Endodermal cell (in vitro differentiated cells): ENCODE measurements around the gene UNG. TPM values are rescaled to one million over a fixed set of nuclear protein-coding genes. Genes with fewer than 3 reads are reported as not detected.

ENCODE experiments used
- DNase-seq: peaks from one replicate; pipeline ENCODE4 v3.0.0-alpha.2; 2017
- H3K27ac ChIP-seq: 2 replicates; pipeline ENCODE4 v1.5.1; 2013; ENCODE audit warnings: mild to moderate bottlenecking, low read depth, low read length, moderate library complexity
- H3K27me3 ChIP-seq: 2 replicates; pipeline ENCODE4 v1.6.1; 2013; ENCODE audit warnings: mild to moderate bottlenecking, low read length, moderate library complexity; ENCODE audit not compliant: insufficient read depth, control insufficient read depth, poor library complexity, severe bottlenecking
- H3K36me3 ChIP-seq: 2 replicates; pipeline ENCODE4 v1.7.0; 2013; ENCODE audit warnings: mild to moderate bottlenecking, low read length, moderate library complexity; ENCODE audit not compliant: control insufficient read depth, insufficient read depth
- H3K4me1 ChIP-seq: one replicate; pipeline ENCODE4 v1.7.0; 2013; ENCODE audit warnings: low read length; ENCODE audit not compliant: control insufficient read depth, insufficient read depth
- H3K4me3 ChIP-seq: 2 replicates; pipeline ENCODE4 v1.5.1; 2013; ENCODE audit warnings: mild to moderate bottlenecking, low read length, moderate library complexity
- H3K9ac ChIP-seq: 2 replicates; pipeline ENCODE4 v1.6.1; 2013; ENCODE audit warnings: mild to moderate bottlenecking, low read length, moderate library complexity; ENCODE audit not compliant: poor library complexity, severe bottlenecking; ENCODE audit errors: extremely low read depth
- H3K9me3 ChIP-seq: 2 replicates; pipeline ENCODE4 v1.6.1; 2013; ENCODE audit warnings: mild to moderate bottlenecking, low read length, moderate library complexity; ENCODE audit not compliant: control insufficient read depth
- H3K27ac Mint-ChIP-seq: 2 replicates; pipeline ENCODE4 v1.8.0; 2020; ENCODE audit warnings: mixed read lengths
- H3K27me3 Mint-ChIP-seq: 2 replicates; pipeline ENCODE4 v1.8.0; 2021; ENCODE audit warnings: mild to moderate bottlenecking, mixed read lengths; ENCODE audit not compliant: insufficient read depth
- H3K36me3 Mint-ChIP-seq: 2 replicates; pipeline ENCODE4 v1.8.0; 2020; ENCODE audit warnings: low read depth, mixed read lengths
- H3K4me1 Mint-ChIP-seq: 2 replicates; pipeline ENCODE4 v1.8.0; 2020; ENCODE audit warnings: mixed read lengths
- H3K4me3 Mint-ChIP-seq: 2 replicates; pipeline ENCODE4 v1.8.0; 2020; ENCODE audit warnings: mild to moderate bottlenecking, moderate library complexity, mixed read lengths
- H3K9me3 Mint-ChIP-seq: 2 replicates; pipeline ENCODE4 v1.8.0; 2020; ENCODE audit warnings: mild to moderate bottlenecking, mixed read lengths
- WGBS, 2 experiments: methylation state at CpG; one replicate each; pipeline versions ENCODE4 v1.1.5 to v1.1.7; 2013; ENCODE audit warnings: missing lambda C conversion rate in 2 of 2, mixed read lengths in 1 of 2; ENCODE audit not compliant: insufficient coverage in 1 of 2, insufficient read length in 1 of 2; 5-methylcytosine and 5-hydroxymethylcytosine counted together
- total RNA-seq, 2 donors: library from RNA; stranded (reverse); fragmentation: NEBNext Ultra II Directional in 1 of 2; extraction: Animal tissue kit (Norgen Biotek cat#: 25700) in 1 of 2; gene quantifications; 2 replicates in 1 of 2; 3 replicates in 1 of 2; pipeline ENCODE4 v1.2.1, GENCODE V29; 2021
- TF ChIP-seq, protein P1 (sequence below): fragments of 200-600 bp; sonication (generic); conservative IDR thresholded peaks from 2 replicates; pipeline ENCODE4 v1.5.0; 2021; ENCODE audit warnings: antibody characterized with exemption, mild to moderate bottlenecking

Gene UNG
- total RNA-seq, 2 donors from 2014 or later, result 104 to 114 TPM

DNA sequence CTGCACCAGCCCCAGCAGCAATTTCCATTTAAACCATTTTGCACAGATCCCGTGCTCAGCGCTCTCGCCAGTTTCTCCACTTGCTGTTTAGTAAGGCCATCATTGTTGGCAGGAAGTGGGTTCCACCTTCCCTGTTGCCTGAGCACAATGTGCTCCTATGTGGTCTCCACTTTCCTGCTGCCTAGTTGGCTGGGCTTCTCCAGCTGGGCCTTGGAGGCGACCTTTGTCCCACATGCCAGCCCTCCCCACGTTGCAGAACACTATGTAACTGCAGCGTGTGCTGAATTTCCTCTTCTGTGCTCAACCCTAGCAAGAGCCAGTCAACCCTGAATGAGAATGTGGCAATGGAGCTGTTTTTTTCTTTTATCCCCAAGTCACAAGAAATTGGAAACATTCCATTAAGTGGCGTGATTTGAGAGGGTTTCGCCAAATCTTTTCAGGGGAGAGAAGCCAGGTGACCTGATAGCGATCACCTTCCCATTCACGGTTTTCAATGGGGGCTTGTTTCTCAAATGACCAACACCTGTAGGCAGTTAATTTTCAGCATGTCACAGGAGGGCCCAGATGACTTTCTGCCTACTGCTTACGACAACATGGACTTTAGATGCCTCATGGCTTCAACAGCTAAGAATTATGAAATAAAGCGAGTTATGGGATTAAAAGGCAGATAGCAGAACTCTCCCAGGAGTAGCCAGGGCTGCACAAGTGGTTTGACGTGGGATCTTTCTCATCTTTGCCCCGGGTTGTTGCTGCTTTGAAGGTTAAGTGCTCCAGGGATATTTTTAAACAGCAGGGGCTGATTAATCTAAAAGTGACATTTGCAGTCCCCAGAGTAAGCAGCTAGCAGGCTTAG is 18.6 kb downstream of the UNG start, which contains the start of gene ACACB:
TSS of gene ACACB (plus strand) at position 830 of the 853 bp plus-strand sequence. CDS start 22,819 bp downstream, outside the sequence.
- Histone ChIP-seq H3K9ac (no peak within 1 kb of the TSS), H3K36me3 (no peaks in the 10 kb centered on the region), H3K27me3 (no peaks in the 10 kb centered on the region), H3K9me3 (no peaks in the 10 kb centered on the region), H3K27ac (no peak within 1 kb of the TSS), H3K4me1 (peaks cover 9% of the 10 kb centered on the region), H3K4me3 (no peak within 1 kb of the TSS)
- WGBS, 2 experiments, result 83 to 91% methylated on average over 11 to 14 of the region's 14 CpGs
- peak; percentile 61 for DNase-seq
- H3K9me3 Mint-ChIP-seq, result no peaks in the 10 kb centered on the region
- H3K27ac Mint-ChIP-seq, result no peak within 1 kb of the TSS
- H3K36me3 Mint-ChIP-seq, result no peaks in the 10 kb centered on the region
- no peak within 1 kb of the TSS for H3K4me3 Mint-ChIP-seq
- peaks cover 12% of the 10 kb centered on the region for H3K4me1 Mint-ChIP-seq
- TF ChIP-seq, protein P1, sequence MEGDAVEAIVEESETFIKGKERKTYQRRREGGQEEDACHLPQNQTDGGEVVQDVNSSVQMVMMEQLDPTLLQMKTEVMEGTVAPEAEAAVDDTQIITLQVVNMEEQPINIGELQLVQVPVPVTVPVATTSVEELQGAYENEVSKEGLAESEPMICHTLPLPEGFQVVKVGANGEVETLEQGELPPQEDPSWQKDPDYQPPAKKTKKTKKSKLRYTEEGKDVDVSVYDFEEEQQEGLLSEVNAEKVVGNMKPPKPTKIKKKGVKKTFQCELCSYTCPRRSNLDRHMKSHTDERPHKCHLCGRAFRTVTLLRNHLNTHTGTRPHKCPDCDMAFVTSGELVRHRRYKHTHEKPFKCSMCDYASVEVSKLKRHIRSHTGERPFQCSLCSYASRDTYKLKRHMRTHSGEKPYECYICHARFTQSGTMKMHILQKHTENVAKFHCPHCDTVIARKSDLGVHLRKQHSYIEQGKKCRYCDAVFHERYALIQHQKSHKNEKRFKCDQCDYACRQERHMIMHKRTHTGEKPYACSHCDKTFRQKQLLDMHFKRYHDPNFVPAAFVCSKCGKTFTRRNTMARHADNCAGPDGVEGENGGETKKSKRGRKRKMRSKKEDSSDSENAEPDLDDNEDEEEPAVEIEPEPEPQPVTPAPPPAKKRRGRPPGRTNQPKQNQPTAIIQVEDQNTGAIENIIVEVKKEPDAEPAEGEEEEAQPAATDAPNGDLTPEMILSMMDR, result no peak
- H3K27me3 Mint-ChIP-seq, result no peaks in the 10 kb centered on the region

DNA sequence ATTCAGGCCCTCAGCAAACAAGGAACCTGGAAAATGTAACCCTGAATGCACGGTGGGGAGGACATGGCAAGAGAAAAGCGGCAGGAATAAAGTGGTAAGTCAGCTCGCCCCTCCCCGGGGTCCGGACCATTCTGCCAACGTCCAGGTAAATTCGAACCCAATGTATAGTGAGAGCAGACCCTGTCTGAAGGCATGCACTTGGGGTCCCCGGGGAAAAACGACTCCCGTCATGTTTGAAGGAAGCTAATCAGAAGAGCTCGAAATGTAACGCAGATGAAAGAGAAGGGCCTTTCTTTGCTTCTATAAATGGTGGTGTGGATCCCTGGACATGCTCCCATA is 19.2 kb downstream of the UNG start:
- no peaks in the 10 kb centered on the region for H3K36me3 Mint-ChIP-seq
- Histone ChIP-seq H3K4me1 (peaks cover 9% of the 10 kb centered on the region), H3K27me3 (no peaks in the 10 kb centered on the region), H3K36me3 (no peaks in the 10 kb centered on the region), H3K4me3 (no peak overlapping the region), H3K9ac (no peak overlapping the region), H3K27ac (no peak overlapping the region), H3K9me3 (no peaks in the 10 kb centered on the region)
- H3K4me1 Mint-ChIP-seq, result peaks cover 12% of the 10 kb centered on the region
- DNase-seq, result no peak
- 87 to 90% methylated on average over 10 to 12 of the region's 12 CpGs for WGBS, 2 experiments
- no peaks in the 10 kb centered on the region for H3K9me3 Mint-ChIP-seq
- no peak overlapping the region for H3K27ac Mint-ChIP-seq
- H3K27me3 Mint-ChIP-seq, result no peaks in the 10 kb centered on the region
- no peak overlapping the region for H3K4me3 Mint-ChIP-seq
- TF ChIP-seq, protein P1, result no peak

DNA sequence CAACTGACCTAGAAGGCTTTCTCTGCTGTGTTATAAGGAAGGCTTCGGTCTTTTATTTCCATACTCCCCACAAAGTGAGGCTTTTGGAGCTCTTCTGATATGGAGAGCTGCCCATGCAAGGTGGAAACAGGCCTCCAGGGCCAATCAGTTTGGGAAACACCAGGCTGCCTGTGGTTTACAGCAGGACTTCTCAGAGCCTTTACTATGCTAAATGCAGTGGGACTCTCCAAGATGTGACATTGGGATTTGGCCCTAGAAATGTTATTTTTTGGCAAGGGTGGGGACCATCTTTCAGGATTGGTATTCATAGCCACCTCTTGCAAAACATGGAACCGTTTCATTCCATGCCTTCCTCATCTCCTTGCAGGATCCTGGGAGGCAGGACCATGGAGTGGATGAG is 22.7 kb downstream of the UNG start:
- DNase-seq, result no peak
- no peaks in the 10 kb centered on the region for H3K27me3 Mint-ChIP-seq
- Histone ChIP-seq H3K4me3 (no peak overlapping the region), H3K36me3 (no peaks in the 10 kb centered on the region), H3K27me3 (no peaks in the 10 kb centered on the region), H3K9me3 (no peaks in the 10 kb centered on the region), H3K9ac (no peak overlapping the region), H3K4me1 (peaks cover 9% of the 10 kb centered on the region), H3K27ac (no peak overlapping the region)
- H3K4me1 Mint-ChIP-seq, result peaks cover 12% of the 10 kb centered on the region
- WGBS, 2 experiments, result 85 to 100% methylated on average over 1 to 2 of the region's 2 CpGs
- H3K27ac Mint-ChIP-seq, result no peak overlapping the region
- H3K9me3 Mint-ChIP-seq, result no peaks in the 10 kb centered on the region
- H3K36me3 Mint-ChIP-seq, result no peaks in the 10 kb centered on the region
- TF ChIP-seq, protein P1, result no peak
- no peak overlapping the region for H3K4me3 Mint-ChIP-seq
